Activated CD8-positive, alpha-beta T cell treated with anti-CD3 and anti-CD28 coated beads for 36 hours (primary cell): ENCODE measurements around the gene RNF144A. TPM values are rescaled to one million over a fixed set of nuclear protein-coding genes. Genes with fewer than 3 reads are reported as not detected.

ENCODE experiments used
- ATAC-seq: fragments of 200-7000 bp; cut with Tn5 transposase; one replicate; pipeline ENCODE4 v1.10.0; 2021; ENCODE audit warnings: mild to moderate bottlenecking, moderate library complexity
- CTCF ChIA-PET: fragments of 350-600 bp; sonication (Branson Sonifier 250); formaldehyde crosslinking; loops from one replicate; lab custom pipeline; 2021; ENCODE audit warnings: antibody characterized with exemption; lab: Charles Lee
- POLR2A ChIA-PET: fragments of 350-600 bp; sonication (Branson Sonifier 250); formaldehyde crosslinking; loops from one replicate; lab custom pipeline; 2021; ENCODE audit warnings: antibody characterized with exemption; lab: Charles Lee
- DNase-seq: peaks from one replicate; pipeline ENCODE4 v3.0.0-alpha.2; 2020
- H3K27ac Mint-ChIP-seq: one replicate; pipeline ENCODE4 v1.8.0; 2021; ENCODE audit warnings: mild to moderate bottlenecking, mixed read lengths
- H3K27me3 Mint-ChIP-seq: one replicate; pipeline ENCODE4 v1.8.0; 2021; ENCODE audit warnings: mixed read lengths
- H3K36me3 Mint-ChIP-seq: one replicate; pipeline ENCODE4 v1.8.0; 2021; ENCODE audit warnings: low read depth, mixed read lengths
- H3K4me1 Mint-ChIP-seq: one replicate; pipeline ENCODE4 v1.8.0; 2021; ENCODE audit warnings: low read depth, mixed read lengths
- H3K4me3 Mint-ChIP-seq: one replicate; pipeline ENCODE4 v1.8.0; 2021; ENCODE audit warnings: mild to moderate bottlenecking, moderate library complexity, mixed read lengths
- H3K9me3 Mint-ChIP-seq: one replicate; pipeline ENCODE4 v1.8.0; 2021; ENCODE audit warnings: mixed read lengths
- CTCF ChIP-seq: fragments of 200-600 bp; IDR thresholded peaks from one replicate; pipeline ENCODE4 v1.8.0; 2022; ENCODE audit warnings: antibody characterized with exemption, mild to moderate bottlenecking
- intact Hi-C: fragments of 100-400 bp; cut with micrococcal nuclease; formaldehyde crosslinking; loops from one replicate; pipeline ENCODE4 v1.10.0; 2022
- total RNA-seq, 2 experiments: library from RNA; stranded (reverse); gene quantifications; one replicate each; pipeline ENCODE4 v1.2.3, GENCODE V29; 2021

RNF144A gene
- total RNA-seq, 2 experiments from 2014 or later = 32.6 to 36.5 TPM

- ATAC-seq (no peak), DNase-seq (no peak)
- H3K9me3 Mint-ChIP-seq = no peaks in the 10 kb centered on the region
- ChIA-PET CTCF (interaction anchor here (1.4 to 4.3 kb wide), 3 partner anchors 10 to 127 kb away, joined by 6 to 24 read pairs (median 14); no protein-coding TSS in a partner anchor), POLR2A (interaction anchor here (0.6 kb wide), 1 partner anchor 10 kb away, joined by 3 read pairs; no protein-coding TSS in a partner anchor)
- H3K4me1 Mint-ChIP-seq = no peaks in the 10 kb centered on the region
- intact Hi-C loops = no loop called here
- H3K27me3 Mint-ChIP-seq = no peaks in the 10 kb centered on the region
- peaks cover 29% of the 10 kb centered on the region for H3K36me3 Mint-ChIP-seq
- no peak overlapping the region for H3K27ac Mint-ChIP-seq
- TF ChIP-seq CTCF = no peak
- no peak overlapping the region for H3K4me3 Mint-ChIP-seq
Observed at GRCh38 chr2:7024261-7024660, 107.0 kb downstream of the RNF144A start.

- Mint-ChIP-seq H3K9me3 (no peaks in the 10 kb centered on the region), H3K4me3 (no peak overlapping the region), H3K27ac (no peak overlapping the region), H3K27me3 (no peaks in the 10 kb centered on the region), H3K36me3 (peaks cover 25% of the 10 kb centered on the region), H3K4me1 (no peaks in the 10 kb centered on the region)
- ChIA-PET POLR2A (no interaction called here), CTCF (interaction anchor here (1.4 to 4.3 kb wide), 2 partner anchors 11 to 19 kb away, joined by 6 to 24 read pairs; no protein-coding TSS in a partner anchor)
- no peak for TF ChIP-seq CTCF
- DNase-seq = no peak
- no peak for ATAC-seq
- intact Hi-C loops = no loop called here
Observed at GRCh38 chr2:7025082-7025481, 107.9 kb downstream of the RNF144A start.

GRCh38 chr2:7026742-7027141 is 109.5 kb downstream of the RNF144A start:
- no peaks in the 10 kb centered on the region for H3K4me1 Mint-ChIP-seq
- TF ChIP-seq CTCF = no peak
- no peak overlapping the region for H3K27ac Mint-ChIP-seq
- ChIA-PET CTCF (interaction anchor here (1.5 to 1.9 kb wide), 2 partner anchors 10 to 201 kb away, joined by 4 to 5 read pairs; no protein-coding TSS in a partner anchor), POLR2A (no interaction called here)
- peaks cover 28% of the 10 kb centered on the region for H3K36me3 Mint-ChIP-seq
- no peak for ATAC-seq
- intact Hi-C loops = no loop called here
- no peak overlapping the region for H3K4me3 Mint-ChIP-seq
- no peak for DNase-seq
- H3K27me3 Mint-ChIP-seq = no peaks in the 10 kb centered on the region
- no peaks in the 10 kb centered on the region for H3K9me3 Mint-ChIP-seq

GRCh38 chr2:7027411-7027810 is 110.2 kb downstream of the RNF144A start:
- intact Hi-C loops = no loop called here
- no peak for TF ChIP-seq CTCF
- CTCF ChIA-PET = interaction anchor here (1.5 to 3.0 kb wide), 3 partner anchors 9 to 202 kb away, joined by 4 to 18 read pairs (median 5); no protein-coding TSS in a partner anchor

GRCh38 chr2:7027956-7028655 is 110.9 kb downstream of the RNF144A start:
- Mint-ChIP-seq H3K9me3 (no peaks in the 10 kb centered on the region), H3K27ac (no peak overlapping the region), H3K27me3 (no peaks in the 10 kb centered on the region), H3K36me3 (peaks cover 29% of the 10 kb centered on the region), H3K4me1 (no peaks in the 10 kb centered on the region), H3K4me3 (no peak overlapping the region)
- ChIA-PET CTCF (interaction anchor here (1.5 to 3.0 kb wide), 3 partner anchors 8 to 202 kb away, joined by 4 to 18 read pairs (median 5); no protein-coding TSS in a partner anchor), POLR2A (interaction anchor here (0.6 kb wide), 1 partner anchor 127 kb away, joined by 4 read pairs; no protein-coding TSS in a partner anchor)
- intact Hi-C loops = no loop called here
- DNase-seq = no peak
- TF ChIP-seq CTCF = no peak
- ATAC-seq = no peak

More at GRCh38 chr2:7027411-7027810, 110.2 kb downstream of the RNF144A start:
- no peaks in the 10 kb centered on the region for H3K9me3 Mint-ChIP-seq
- POLR2A ChIA-PET = interaction anchor here (0.6 kb wide), 1 partner anchor 126 kb away, joined by 4 read pairs; no protein-coding TSS in a partner anchor
- H3K36me3 Mint-ChIP-seq = peaks cover 30% of the 10 kb centered on the region
- ATAC-seq (no peak), DNase-seq (no peak)
- H3K4me1 Mint-ChIP-seq = no peaks in the 10 kb centered on the region
- no peak overlapping the region for H3K27ac Mint-ChIP-seq
- no peaks in the 10 kb centered on the region for H3K27me3 Mint-ChIP-seq
- no peak overlapping the region for H3K4me3 Mint-ChIP-seq
